Activated T-cell treated with anti-CD3 and anti-CD28 coated beads for 4 hours (primary cell): ENCODE data around the gene PLK5.
"Not testable (repeated sequence)": the region's sequence is repeated elsewhere in the genome, so short reads cannot be mapped to it uniquely, and the experiment has no call there.

Experiments
- DNase-seq: peaks from one replicate; pipeline ENCODE4 v3.0.0-alpha.2; 2020

Gene PLK5

GRCh38 chr19:1491114-1491848, 32.6 kb upstream of the PLK5 start, which contains the start of gene REEP6:
Gene REEP6 (plus strand): TSS chr19:1491181. CDS start chr19:1491270, 89 bp downstream.
- no peak for DNase-seq

- no peak for DNase-seq
Measured at GRCh38 chr19:1491849-1492170, 32.1 kb upstream of the PLK5 start.

GRCh38 chr19:1492474-1493006, 31.3 kb upstream of the PLK5 start:
- no peak for DNase-seq

GRCh38 chr19:1494115-1494815, 29.6 kb upstream of the PLK5 start:
- DNase-seq = no peak

GRCh38 chr19:1495051-1495798, 28.7 kb upstream of the PLK5 start:
- DNase-seq = no peak

- DNase-seq = no peak
Measured at GRCh38 chr19:1495799-1496713, 27.8 kb upstream of the PLK5 start.

GRCh38 chr19:1496714-1497577, 26.9 kb upstream of the PLK5 start:
- DNase-seq = no peak

- no peak for DNase-seq
Measured at GRCh38 chr19:1497578-1498235, 26.2 kb upstream of the PLK5 start.

GRCh38 chr19:1499231-1499630, 24.6 kb upstream of the PLK5 start:
- DNase-seq = not testable (repeated sequence)

- no peak for DNase-seq
Measured at GRCh38 chr19:1501200-1501595, 22.7 kb upstream of the PLK5 start.

GRCh38 chr19:1502433-1503088, 21.3 kb upstream of the PLK5 start:
- no peak for DNase-seq

GRCh38 chr19:1503089-1503924, 20.6 kb upstream of the PLK5 start:
- DNase-seq = peak; percentile 54

GRCh38 chr19:1503925-1504773, 19.7 kb upstream of the PLK5 start:
- DNase-seq = no peak

- DNase-seq = no peak
Measured at GRCh38 chr19:1505012-1505411, 18.9 kb upstream of the PLK5 start.

- no peak for DNase-seq
Measured at GRCh38 chr19:1505991-1506881, 17.6 kb upstream of the PLK5 start.

GRCh38 chr19:1507192-1507660, 16.7 kb upstream of the PLK5 start:
- no peak for DNase-seq
